Measurements from ENCODE around the gene TENT5C. TPM values are rescaled to one million over a fixed set of nuclear protein-coding genes. Genes with fewer than 3 reads are reported as not detected.

The TENT5C gene
- total RNA-seq, 2 experiments from 2014 or later: 18.4 to 18.8 TPM

DNA sequence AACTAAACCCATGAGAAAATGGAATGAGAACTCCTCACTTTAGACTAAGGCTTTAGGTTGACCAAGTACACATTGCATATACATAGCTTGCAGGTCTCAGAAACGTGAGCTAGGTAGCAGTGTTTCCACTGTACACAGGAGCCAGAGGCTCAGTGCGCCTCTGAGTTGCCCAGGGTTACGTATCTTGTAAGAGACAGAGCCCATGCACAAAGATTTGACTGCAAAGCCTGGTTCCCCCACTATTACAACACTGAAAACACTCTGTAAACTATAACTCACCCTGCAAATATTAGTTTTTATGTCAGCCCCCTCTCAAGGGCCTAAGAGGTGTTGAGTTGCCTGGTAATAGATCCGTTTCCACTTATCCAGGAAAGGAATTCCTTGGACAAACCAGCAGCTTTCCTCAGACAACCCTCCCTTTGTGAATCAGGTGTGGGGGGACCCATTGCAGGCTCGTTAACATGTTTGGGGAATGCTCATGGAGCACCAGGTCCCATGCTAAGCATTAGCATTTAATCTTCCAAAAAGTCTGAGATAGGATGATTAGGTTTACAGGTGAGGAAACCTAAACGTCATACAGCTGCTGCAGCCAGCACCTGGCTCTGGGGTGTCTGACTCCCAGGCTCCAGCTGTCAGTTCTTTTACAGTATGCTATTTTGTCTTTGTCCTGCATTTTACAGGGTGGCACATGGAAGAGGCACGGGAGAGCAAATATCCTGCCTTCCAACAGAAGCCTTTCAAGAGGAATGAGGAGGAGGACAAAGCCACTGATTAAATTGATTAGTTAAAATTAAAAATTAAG is 25.7 kb downstream of the TENT5C start:
- Mint-ChIP-seq H3K36me3 (peaks cover 26% of the 10 kb centered on the region), H3K4me1 (peaks cover 32% of the 10 kb centered on the region), H3K27me3 (peaks cover 18% of the 10 kb centered on the region), H3K4me3 (no peak overlapping the region), H3K27ac (no peak overlapping the region), H3K9me3 (no peaks in the 10 kb centered on the region)
- POLR2A ChIA-PET: interaction anchor here (0.6 kb wide), 1 partner anchor 26 kb away, joined by 3 read pairs; no protein-coding TSS in a partner anchor
- ATAC-seq (ENCODE audit: low read depth) (no peak), DNase-seq (no peak)

GRCh38 chr1:117632269-117633067 is 26.6 kb downstream of the TENT5C start:
- POLR2A ChIA-PET: interaction anchor here (0.6 to 1.3 kb wide), 2 partner anchors 25 to 26 kb away, joined by 3 to 4 read pairs; partner anchors contain the start of gene TENT5C
- H3K4me1 Mint-ChIP-seq: peaks cover 36% of the 10 kb centered on the region
- H3K4me3 Mint-ChIP-seq: peak overlapping the region; percentile 43
- DNase-seq: no peak
- H3K27me3 Mint-ChIP-seq: peaks cover 22% of the 10 kb centered on the region
- peaks cover 20% of the 10 kb centered on the region for H3K36me3 Mint-ChIP-seq
- no peak overlapping the region for H3K27ac Mint-ChIP-seq
- no peaks in the 10 kb centered on the region for H3K9me3 Mint-ChIP-seq
- ATAC-seq (ENCODE audit: low read depth): peak; percentile 23

DNA sequence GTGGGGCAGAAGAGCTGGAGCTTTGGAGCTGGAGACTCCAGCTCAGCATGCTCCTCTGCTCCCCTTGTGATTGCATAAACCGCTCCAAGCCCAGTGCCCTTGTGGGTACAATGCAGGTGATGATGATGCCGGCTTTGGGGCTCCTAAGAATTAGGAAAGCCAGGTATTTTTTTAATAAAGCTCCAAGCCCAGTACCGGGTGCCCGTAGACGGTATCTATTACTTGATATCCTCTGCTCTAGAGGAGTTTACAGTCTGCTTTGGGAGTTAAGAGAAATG is 27.2 kb downstream of the TENT5C start:
- POLR2A ChIA-PET: interaction anchor here (1.3 kb wide), 1 partner anchor 27 kb away, joined by 4 read pairs; the partner anchor contains the start of gene TENT5C
- H3K27me3 Mint-ChIP-seq: peaks cover 24% of the 10 kb centered on the region
- H3K4me3 Mint-ChIP-seq: no peak overlapping the region
- peaks cover 34% of the 10 kb centered on the region for H3K4me1 Mint-ChIP-seq
- no peak for DNase-seq
- H3K27ac Mint-ChIP-seq: no peak overlapping the region
- ATAC-seq (ENCODE audit: low read depth): no peak
- peaks cover 16% of the 10 kb centered on the region for H3K36me3 Mint-ChIP-seq
- no peaks in the 10 kb centered on the region for H3K9me3 Mint-ChIP-seq

- H3K27me3 Mint-ChIP-seq: peaks cover 27% of the 10 kb centered on the region
- DNase-seq (no peak), ATAC-seq (ENCODE audit: low read depth) (no peak)
- H3K36me3 Mint-ChIP-seq: peaks cover 16% of the 10 kb centered on the region
- H3K9me3 Mint-ChIP-seq: no peaks in the 10 kb centered on the region
- H3K27ac Mint-ChIP-seq: no peak overlapping the region
- peaks cover 34% of the 10 kb centered on the region for H3K4me1 Mint-ChIP-seq
- H3K4me3 Mint-ChIP-seq: no peak overlapping the region
- POLR2A ChIA-PET: interaction anchor here (1.3 kb wide), 1 partner anchor 27 kb away, joined by 4 read pairs; the partner anchor contains the start of gene TENT5C
These were observed 27.6 kb downstream of the TENT5C start for GRCh38 chr1:117633423-117633822.

DNA sequence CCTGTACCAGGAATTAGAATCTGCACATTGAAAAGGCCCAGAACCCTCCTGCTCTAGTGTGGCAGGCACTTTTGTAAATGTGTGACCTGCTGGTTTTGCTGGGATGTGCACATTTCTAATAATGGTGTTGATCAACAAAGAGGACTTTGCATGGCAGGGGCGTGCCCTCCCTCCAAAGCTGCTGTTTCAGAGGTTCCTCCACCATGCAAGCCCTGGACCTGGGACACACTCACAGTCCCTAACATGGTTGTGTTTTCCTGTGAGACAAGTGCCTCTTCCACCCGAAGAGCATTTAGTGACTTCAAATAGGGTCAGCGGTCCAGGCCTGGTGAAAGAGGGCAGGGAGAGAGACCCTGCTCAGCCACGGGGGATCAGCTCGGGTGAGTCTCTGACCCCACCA is 28.1 kb downstream of the TENT5C start:
- no peaks in the 10 kb centered on the region for H3K9me3 Mint-ChIP-seq
- H3K4me3 Mint-ChIP-seq: no peak overlapping the region
- H3K27ac Mint-ChIP-seq: no peak overlapping the region
- DNase-seq: no peak
- POLR2A ChIA-PET: no interaction called here
- peaks cover 12% of the 10 kb centered on the region for H3K36me3 Mint-ChIP-seq
- peaks cover 31% of the 10 kb centered on the region for H3K4me1 Mint-ChIP-seq
- ATAC-seq (ENCODE audit: low read depth): no peak
- peaks cover 29% of the 10 kb centered on the region for H3K27me3 Mint-ChIP-seq

DNA sequence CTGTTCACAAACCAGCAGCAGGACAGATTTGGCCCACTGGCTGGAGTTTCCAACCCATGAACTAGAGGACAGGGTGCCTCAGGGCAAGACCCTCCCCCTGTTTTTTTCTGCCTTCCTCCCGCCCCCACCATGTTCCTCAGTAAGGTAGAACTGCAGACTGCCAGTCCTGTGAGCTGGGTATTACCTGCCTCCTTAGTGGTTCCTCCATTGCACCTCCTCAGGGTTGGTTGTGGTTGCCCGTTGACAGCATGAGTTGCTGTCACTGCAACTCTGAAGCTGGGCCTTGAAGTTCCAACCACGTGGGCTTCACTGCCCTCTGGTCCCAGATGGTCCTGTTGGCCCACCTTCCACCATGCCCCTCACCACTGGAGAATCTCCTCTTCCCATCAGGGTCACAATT is 28.8 kb downstream of the TENT5C start:
- Mint-ChIP-seq H3K36me3 (peaks cover 5% of the 10 kb centered on the region), H3K27ac (peak overlapping the region; percentile 12), H3K9me3 (no peaks in the 10 kb centered on the region), H3K27me3 (peaks cover 35% of the 10 kb centered on the region), H3K4me3 (no peak overlapping the region), H3K4me1 (peaks cover 27% of the 10 kb centered on the region)
- ATAC-seq (ENCODE audit: low read depth) (no peak), DNase-seq (no peak)
- POLR2A ChIA-PET: no interaction called here

GRCh38 chr1:117635805-117636204 is 30.0 kb downstream of the TENT5C start:
- no peak overlapping the region for H3K4me3 Mint-ChIP-seq
- H3K27ac Mint-ChIP-seq: peak overlapping the region; percentile 6
- peaks cover 27% of the 10 kb centered on the region for H3K4me1 Mint-ChIP-seq
- DNase-seq: no peak
- H3K36me3 Mint-ChIP-seq: no peaks in the 10 kb centered on the region
- peaks cover 40% of the 10 kb centered on the region for H3K27me3 Mint-ChIP-seq
- no peak for ATAC-seq (ENCODE audit: low read depth)
- H3K9me3 Mint-ChIP-seq: no peaks in the 10 kb centered on the region
- POLR2A ChIA-PET: no interaction called here

GRCh38 chr1:117636637-117637425 is 31.0 kb downstream of the TENT5C start:
- H3K4me3 Mint-ChIP-seq: no peak overlapping the region
- H3K4me1 Mint-ChIP-seq: peaks cover 23% of the 10 kb centered on the region
- POLR2A ChIA-PET: interaction anchor here (1.1 kb wide), 1 partner anchor 29 kb away, joined by 3 read pairs; no protein-coding TSS in a partner anchor
- H3K36me3 Mint-ChIP-seq: no peaks in the 10 kb centered on the region
- ATAC-seq (ENCODE audit: low read depth): no peak
- no peak for DNase-seq
- H3K27me3 Mint-ChIP-seq: peaks cover 40% of the 10 kb centered on the region
- H3K9me3 Mint-ChIP-seq: no peaks in the 10 kb centered on the region
- H3K27ac Mint-ChIP-seq: no peak overlapping the region

DNA sequence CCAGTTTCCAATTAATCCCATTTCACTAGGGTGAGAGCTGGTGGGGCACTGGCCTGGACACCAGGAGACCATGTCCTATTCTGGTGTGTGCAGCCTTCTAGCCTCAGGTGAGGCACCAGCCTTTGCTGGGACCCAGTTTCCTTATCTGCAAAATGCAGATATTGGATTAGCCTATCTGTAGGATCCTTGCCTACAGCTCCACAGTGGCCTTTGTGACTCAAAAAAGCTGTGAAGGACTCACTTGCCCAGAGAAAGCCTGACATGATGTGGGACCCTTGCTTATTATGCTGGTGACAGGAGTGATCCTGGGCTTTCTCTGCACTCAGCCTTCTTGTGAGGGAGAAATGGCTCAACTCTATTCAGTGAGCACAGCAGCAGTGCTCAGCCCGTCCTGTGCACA is 32.3 kb downstream of the TENT5C start:
- H3K4me1 Mint-ChIP-seq: peaks cover 14% of the 10 kb centered on the region
- no peak for ATAC-seq (ENCODE audit: low read depth)
- H3K36me3 Mint-ChIP-seq: no peaks in the 10 kb centered on the region
- H3K9me3 Mint-ChIP-seq: no peaks in the 10 kb centered on the region
- peaks cover 40% of the 10 kb centered on the region for H3K27me3 Mint-ChIP-seq
- H3K4me3 Mint-ChIP-seq: no peak overlapping the region
- no peak overlapping the region for H3K27ac Mint-ChIP-seq
- POLR2A ChIA-PET: interaction anchor here (1.0 kb wide), 1 partner anchor 32 kb away, joined by 4 read pairs; no protein-coding TSS in a partner anchor
- DNase-seq: no peak

- no peak for ATAC-seq (ENCODE audit: low read depth)
- DNase-seq: no peak
- no peaks in the 10 kb centered on the region for H3K9me3 Mint-ChIP-seq
- H3K27me3 Mint-ChIP-seq: peaks cover 37% of the 10 kb centered on the region
- peaks cover 14% of the 10 kb centered on the region for H3K4me1 Mint-ChIP-seq
- H3K4me3 Mint-ChIP-seq: no peak overlapping the region
- POLR2A ChIA-PET: no interaction called here
- no peak overlapping the region for H3K27ac Mint-ChIP-seq
- no peaks in the 10 kb centered on the region for H3K36me3 Mint-ChIP-seq
These were observed 32.9 kb downstream of the TENT5C start for GRCh38 chr1:117638759-117639158.

GRCh38 chr1:117639741-117640140 is 33.9 kb downstream of the TENT5C start:
- H3K4me1 Mint-ChIP-seq: peaks cover 23% of the 10 kb centered on the region
- ATAC-seq (ENCODE audit: low read depth): no peak
- H3K36me3 Mint-ChIP-seq: peaks cover 1% of the 10 kb centered on the region
- H3K27me3 Mint-ChIP-seq: peaks cover 44% of the 10 kb centered on the region
- no peaks in the 10 kb centered on the region for H3K9me3 Mint-ChIP-seq
- H3K27ac Mint-ChIP-seq: no peak overlapping the region
- no peak overlapping the region for H3K4me3 Mint-ChIP-seq
- POLR2A ChIA-PET: no interaction called here
- DNase-seq: no peak

DNA sequence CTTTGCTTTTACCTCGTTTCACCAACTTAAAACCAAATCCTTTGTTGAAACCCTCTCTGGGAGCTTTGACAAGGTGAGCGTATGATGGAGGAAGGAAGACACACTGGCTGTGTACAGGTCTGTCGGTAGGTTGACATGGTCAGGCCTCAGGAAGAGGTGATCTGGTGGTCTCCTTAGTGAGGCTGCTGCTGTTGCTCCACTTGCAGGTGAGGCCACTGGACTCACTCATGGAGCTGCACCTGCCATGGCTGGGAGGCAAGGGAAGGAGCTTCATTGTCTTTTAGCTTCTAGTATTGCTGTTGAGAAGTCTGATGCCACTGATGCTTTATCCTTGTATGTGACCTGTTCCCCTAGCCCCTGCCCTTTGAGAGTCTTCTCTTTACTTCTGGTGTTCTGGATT is 35.7 kb downstream of the TENT5C start:
- peaks cover 18% of the 10 kb centered on the region for H3K4me1 Mint-ChIP-seq
- H3K27ac Mint-ChIP-seq: no peak overlapping the region
- POLR2A ChIA-PET: interaction anchor here (1.1 to 1.5 kb wide), 2 partner anchors 12 to 14 kb away, joined by 3 read pairs; no protein-coding TSS in a partner anchor
- peaks cover 46% of the 10 kb centered on the region for H3K27me3 Mint-ChIP-seq
- peaks cover 1% of the 10 kb centered on the region for H3K36me3 Mint-ChIP-seq
- ATAC-seq (ENCODE audit: low read depth): no peak
- DNase-seq: no peak
- H3K4me3 Mint-ChIP-seq: no peak overlapping the region
- H3K9me3 Mint-ChIP-seq: no peaks in the 10 kb centered on the region

DNA sequence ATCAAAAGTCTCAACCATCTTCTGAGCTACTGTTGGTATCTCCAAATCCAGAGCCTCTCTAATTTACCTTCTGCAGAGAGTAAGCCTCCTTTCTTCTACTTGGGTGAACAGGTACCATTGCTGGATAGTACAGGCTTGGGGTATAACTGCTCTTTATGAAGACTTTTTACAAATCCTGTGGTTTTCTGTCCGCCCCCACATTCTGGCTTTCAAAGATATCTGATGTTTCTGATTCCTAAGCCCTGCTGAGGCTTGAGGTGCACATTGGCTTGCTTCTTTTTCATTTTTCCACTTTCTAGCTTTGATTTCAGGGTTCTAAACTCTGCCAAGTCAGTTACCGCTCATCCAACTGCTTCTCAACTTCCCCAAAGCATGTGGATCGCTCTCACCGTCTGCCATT is 37.1 kb downstream of the TENT5C start:
- Mint-ChIP-seq H3K9me3 (no peaks in the 10 kb centered on the region), H3K4me1 (peaks cover 11% of the 10 kb centered on the region), H3K4me3 (no peak overlapping the region), H3K36me3 (peaks cover 1% of the 10 kb centered on the region), H3K27ac (no peak overlapping the region), H3K27me3 (peaks cover 46% of the 10 kb centered on the region)
- POLR2A ChIA-PET: interaction anchor here (0.7 to 1.0 kb wide), 3 partner anchors 13 to 40 kb away, joined by 3 to 5 read pairs (median 3); no protein-coding TSS in a partner anchor
- ATAC-seq (ENCODE audit: low read depth): no peak
- no peak for DNase-seq
